HG02840 (cell line): Measurements from ENCODE around the gene CHN1.

ENCODE experiments used
- ATAC-seq: cut with Tn5 transposase; IDR thresholded peaks from one replicate; pipeline ENCODE4 v1.9.1; 2021; ENCODE audit warnings: mild to moderate bottlenecking, moderate library complexity, moderate number of reproducible peaks; ENCODE audit not compliant: unreplicated experiment, low FRiP score

CHN1 gene

DNA sequence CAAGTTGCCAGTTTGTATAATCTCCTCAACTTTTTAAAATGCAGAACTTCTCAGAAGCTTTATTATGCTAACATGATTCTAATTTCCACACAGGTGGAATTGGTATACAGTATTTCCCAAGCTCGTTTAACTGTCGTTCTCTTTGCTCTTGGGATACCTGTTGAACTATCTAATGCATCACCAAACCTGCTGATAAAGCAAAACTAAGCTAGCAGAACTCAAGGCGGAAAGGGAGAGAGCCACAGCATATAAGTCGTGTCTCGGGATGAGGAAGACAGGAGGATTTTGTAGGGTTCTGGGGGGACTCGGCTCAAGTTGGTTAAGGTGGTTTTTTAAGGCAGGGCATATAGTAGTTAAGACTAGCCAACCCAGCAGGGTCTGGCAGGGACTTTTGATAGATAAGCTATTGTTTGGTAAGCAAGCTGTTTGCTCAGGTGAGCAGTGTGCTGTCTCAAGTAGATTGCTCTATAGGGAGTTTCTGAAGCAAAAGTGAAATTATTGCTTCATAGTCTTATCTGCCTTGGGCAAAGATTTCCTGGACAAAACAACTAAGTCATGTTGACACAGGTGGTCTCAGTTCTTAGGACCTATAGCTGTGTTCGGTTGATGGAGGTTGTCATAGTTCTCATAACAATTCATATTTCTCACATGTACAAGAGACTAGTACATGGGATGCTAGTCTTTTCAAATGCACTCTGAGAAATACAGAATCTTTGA lies 212.7 kb downstream of the CHN1 start:
- no peak for ATAC-seq

DNA sequence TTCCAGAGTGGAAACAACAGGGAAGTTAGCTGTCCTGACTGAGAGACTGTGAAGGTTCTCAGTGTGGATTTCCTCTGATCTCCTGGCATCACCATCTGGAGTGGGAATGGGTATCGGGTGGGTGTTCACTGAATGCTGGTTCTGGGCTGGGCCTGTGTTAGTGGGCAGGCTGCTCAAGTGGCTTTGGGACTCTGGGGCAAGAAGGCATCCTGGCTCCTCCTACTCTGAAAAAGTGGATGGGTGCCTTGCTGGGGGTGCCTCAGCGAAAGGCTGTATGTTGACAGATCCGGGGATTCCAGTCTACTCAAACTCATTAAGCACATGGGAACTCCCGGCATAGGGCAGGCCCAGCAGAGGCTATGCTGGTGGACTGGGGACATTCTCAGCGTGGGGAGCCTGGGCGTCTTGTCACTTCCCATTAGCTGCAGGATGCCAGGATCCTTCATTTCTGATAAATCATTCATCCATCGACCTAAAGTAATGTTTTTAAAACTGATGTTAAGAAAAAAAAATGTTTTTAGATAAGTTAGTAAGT lies 213.4 kb downstream of the CHN1 start:
- ATAC-seq: no peak

DNA sequence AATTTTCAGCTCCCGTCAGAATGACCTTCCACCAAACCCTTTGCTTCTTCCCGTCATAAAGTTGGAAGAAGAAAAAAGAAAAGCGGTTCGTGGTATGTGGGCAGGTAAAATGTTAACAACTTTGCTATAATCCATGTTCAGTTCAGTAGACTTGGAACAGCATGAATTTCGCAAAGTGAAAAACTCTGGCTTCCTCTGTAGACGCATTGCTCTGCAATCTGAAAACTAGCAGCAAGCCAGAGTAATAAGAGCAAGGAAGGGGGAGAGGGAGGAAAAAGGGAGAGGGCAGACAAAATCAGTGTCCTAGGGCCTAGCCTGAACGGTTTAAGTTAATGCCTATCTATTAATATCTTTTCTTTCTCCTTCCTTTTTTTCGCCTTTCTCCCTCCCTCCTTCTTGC lies 214.2 kb downstream of the CHN1 start:
- ATAC-seq: no peak

DNA sequence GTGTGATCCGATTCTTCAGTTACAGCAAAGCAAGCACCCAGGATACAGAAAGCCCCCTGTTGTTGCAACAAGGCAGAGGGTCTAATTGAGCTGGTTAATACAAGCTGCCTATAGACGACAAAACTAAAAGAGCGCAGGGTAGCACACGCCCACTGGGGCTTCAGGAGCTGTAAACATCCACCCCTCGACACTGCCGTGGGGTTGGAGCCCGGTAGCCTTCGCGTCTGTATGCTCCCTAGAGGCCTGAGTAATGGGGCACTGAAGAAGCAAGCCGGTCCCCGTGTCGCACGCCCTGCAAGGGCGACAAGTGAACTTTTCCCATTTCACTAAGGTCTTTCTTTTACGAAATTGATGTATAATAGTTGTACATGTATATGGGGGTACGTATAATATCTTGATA lies 216.2 kb downstream of the CHN1 start:
- no peak for ATAC-seq

DNA sequence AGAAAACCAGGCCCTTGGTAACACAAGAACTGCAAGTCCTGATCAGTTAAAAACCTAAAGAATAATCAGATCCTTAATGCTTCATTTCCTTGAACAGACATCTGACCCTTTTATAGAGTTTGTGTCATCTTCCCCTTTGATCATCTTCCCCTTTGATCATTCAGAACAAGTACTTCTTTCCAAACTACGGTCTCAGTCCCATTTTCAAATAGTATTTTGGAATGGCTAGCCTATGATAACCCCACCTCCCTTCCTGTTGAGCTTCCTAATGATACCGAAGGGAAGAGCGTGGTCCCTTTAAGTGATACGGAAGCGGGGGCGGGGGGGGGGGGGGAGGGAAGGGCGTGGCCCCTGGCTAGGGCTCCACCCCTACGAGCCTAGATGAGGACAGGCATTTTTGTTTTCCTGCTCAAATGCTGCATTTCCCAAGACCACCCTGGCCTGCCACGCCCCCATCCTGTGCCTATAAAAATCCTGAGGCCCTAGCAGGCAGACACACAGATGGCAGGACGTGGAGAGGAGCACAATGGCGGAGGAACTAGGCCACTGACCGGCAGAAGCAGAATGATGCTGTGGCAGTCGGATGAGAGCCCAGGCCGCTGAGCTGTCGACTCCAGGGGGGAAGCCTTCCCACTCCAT lies 216.8 kb downstream of the CHN1 start:
- ATAC-seq: no peak

DNA sequence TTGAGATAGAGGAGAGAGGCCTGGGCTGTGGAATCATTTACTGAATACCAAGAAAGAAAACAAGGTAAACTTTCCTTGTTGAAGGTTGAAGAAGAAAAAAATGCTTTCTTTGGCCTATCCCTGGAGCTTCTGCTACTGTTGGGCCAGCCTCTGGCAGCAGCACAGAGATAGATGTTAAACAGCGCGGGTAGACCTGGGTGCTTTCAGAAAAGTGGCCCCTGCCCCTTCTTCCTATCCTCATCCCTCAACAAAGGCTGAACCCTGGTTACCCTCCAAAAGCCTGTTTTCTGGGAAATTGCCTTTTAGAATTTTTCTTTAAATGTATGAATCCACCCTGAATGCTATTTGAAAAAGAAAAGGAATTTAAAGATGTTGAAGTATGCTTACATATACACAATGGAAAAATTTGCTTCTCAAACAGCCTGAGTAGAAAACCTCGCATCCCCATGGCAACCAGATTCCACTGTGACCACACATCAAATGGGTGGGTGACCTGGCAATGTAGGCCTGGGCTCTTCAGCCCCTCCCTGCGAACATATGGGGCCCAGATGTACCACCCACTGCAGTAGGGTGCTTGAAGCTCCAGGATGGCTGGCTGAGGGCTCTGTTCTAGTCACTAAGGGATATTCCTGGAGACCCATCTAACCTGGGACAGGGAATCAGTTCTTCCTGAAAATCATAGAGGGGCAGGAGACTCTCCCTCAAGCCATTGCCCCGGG lies 217.5 kb downstream of the CHN1 start:
- no peak for ATAC-seq

DNA sequence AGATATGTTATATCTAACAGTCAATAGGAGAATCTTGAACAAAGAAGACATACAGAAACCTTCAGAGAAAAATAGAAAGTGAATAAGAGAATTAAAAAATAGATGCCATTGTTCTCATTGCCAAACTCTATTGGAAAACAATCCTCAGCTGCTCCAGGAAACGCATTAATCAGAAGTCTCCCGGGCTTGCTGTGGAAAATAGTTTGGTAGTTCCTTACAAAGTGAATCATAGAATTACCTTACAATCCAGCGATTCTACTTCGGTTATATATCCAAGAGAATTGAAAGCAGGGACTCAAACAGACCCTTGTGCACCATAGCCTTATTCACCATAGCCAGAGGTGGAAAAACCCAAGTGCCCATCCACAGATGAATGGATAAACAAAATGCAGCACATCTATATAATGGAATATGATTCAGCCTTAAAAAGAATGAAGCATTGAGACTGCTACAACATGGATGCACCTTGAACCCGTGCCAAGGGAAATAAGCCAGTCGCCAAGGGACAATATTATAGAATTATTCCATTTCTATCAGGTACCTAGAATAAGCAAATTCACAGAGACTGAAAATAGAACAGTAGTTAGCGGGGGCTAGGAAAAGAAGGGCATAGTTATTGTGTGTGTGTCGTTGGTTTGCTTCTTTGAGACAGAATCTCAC lies 219.0 kb downstream of the CHN1 start:
- no peak for ATAC-seq

DNA sequence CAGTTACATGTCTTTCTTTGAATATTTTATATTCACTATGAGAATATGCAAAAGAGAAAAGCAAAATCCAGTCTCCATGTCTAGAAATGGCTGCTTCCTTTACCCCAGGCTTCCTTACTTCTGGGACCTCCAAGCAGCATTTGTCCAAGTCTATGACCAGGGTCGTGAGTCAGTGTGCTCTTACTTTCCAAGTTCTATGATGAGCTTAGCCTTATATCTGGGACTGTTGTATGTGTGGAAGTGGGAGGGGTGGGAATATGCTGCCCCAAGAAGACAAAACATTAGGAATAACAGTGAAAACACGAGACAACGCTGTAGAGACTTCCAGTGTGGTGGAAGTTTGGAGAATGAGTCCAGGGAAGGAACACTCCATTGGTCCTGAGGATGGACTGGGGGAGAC lies 219.7 kb downstream of the CHN1 start:
- ATAC-seq: no peak

DNA sequence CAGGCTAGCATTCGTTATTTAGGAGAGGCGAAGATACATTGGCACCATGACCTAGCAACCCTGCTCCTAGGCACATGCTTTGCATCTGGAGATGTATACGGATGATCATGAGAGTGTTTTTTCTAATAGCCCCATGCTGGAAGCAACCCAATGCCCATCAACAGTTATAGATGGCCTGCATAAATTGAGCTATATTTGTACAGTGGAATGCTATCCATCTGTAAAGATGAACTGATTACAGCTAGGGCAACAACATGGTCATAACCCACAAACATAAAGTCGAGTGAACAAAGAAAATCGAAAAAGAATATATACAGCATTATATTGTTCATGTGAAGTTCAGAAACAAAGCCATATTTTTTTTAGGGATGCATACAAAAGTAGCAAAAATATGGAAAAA lies 220.3 kb downstream of the CHN1 start:
- ATAC-seq: no peak

DNA sequence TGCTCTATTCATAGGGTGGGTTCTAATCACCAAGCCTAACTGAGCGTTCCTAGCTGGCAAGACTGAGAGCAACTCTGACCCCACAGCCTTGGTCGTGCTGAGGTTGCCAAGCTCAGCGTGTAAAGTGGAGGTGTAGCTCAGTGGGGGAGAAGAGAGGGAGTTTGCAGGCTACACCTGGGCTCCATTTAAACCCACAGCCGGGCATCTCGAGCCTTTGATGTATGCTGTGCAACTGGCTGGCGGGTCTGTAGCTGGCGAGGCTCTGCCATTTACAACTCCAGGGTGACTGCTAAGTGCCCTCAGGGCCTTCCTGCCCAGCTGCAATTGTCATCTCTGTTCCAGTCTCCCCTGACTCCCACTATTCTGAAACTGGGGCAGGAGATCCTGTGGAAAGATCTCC lies 220.9 kb downstream of the CHN1 start:
- ATAC-seq: no peak

DNA sequence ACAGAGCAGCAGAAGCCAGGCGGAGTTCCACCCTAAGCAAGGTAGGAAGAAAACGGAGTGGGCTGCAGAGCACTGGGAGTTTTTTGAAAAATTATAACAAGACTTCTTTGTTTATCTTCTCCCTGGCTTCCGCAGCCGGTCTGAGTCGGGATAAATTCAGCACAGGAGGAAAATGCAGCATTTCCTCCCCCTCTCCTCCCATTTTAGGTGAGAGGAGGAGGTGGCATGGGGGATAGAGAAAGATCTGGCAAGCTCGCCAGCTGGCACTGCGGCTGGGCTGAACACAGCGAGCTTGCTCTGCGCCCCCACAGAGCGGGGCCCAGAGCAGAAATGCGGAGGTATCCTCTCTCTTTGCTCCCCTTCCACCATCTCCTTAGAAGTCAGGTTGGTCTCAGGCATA lies 223.2 kb downstream of the CHN1 start:
- ATAC-seq: no peak

DNA sequence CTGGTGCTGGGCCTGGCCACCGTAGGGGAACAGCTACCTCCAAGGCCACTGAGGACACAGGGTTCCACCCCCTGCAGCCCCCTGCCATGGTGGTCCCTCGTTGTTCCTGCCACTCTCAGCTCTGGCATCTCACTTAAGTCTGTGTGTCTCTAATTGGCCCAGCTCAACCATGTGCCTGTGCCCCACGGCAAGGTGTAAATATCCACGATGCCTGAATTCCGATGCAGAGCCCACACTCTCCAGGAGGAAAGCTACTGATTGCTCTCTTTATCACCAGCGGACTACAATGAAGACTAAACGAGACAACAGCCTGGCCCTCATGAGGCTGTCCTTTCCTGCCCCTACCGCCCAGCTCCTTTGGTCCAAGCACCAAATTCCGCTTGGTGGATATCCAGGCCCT lies 223.9 kb downstream of the CHN1 start:
- ATAC-seq: no peak

DNA sequence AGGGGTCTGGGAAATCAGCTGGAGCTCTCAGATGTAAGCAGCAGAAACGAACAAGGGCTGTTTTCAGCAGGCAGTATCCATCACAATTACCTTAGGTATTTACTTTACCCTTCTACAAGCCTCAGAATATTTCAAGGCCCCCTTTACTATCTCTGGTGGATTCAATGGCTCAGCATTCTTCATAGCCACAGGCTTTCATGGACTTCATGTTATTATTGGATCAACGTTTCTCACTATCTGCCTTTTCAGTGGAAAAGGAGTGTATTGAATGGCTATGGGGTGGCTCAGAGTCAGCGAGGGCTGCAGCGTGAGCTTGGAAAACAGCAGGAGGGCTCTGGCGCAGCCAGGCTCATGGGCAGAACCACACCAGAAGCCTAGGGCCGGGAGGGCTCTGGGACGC lies 224.3 kb downstream of the CHN1 start:
- ATAC-seq: no peak

DNA sequence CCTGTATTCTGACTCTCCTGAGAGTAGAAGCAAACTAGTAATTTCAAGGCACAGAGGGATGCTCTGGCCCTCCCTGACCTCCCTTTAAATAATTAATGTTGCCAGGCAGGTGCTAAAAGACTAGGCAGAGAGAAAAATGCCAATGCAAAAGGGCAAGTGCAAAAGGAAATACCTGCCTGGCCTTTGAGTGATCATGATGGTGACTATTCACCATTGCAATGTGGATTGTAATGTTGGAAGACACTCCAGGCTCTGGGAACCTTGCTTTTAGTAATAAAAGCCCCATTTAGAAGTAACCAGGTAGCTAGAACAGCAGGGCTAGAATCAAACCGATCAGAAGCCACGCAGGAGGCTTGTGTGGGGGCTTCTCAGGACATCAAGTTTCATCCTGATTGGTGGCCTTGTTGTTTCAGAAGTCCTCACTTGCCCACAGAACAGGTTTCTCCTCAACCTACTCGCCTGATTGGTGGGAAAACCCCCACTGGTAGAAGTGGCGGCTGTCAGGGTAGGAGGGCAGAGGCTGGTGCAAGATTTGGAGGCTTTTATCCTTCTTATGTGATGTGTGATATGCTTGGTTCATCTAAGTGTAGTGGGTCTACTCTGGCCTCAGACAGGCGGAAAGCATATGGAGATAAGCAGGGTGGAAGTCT lies 224.9 kb downstream of the CHN1 start:
- no peak for ATAC-seq

DNA sequence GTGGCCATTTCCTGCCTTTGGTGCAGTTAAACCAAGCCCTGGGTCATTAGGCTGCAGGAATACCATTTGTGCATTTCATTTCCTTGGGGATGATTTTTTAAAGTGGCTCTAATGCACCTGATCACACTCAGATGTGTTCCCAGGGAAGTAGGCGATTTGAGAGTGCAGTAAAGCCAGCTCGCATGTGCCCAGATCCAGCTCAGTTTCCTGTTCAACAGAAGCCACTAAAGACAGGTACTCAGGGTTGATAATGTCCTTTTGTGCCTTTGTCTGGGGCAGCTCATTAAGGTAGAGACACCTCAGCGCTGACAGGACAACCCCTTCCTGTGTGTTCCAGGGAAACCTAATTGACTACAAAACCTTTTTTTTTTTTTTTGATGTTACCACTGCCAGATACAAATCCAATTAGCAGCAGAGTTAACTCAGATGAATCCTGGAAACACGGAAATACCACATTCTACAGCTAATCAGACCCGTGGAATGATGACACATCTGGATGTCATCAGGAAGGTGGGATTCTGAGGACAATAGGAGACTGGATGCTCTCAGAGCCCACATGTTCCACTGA lies 225.7 kb downstream of the CHN1 start:
- no peak for ATAC-seq

DNA sequence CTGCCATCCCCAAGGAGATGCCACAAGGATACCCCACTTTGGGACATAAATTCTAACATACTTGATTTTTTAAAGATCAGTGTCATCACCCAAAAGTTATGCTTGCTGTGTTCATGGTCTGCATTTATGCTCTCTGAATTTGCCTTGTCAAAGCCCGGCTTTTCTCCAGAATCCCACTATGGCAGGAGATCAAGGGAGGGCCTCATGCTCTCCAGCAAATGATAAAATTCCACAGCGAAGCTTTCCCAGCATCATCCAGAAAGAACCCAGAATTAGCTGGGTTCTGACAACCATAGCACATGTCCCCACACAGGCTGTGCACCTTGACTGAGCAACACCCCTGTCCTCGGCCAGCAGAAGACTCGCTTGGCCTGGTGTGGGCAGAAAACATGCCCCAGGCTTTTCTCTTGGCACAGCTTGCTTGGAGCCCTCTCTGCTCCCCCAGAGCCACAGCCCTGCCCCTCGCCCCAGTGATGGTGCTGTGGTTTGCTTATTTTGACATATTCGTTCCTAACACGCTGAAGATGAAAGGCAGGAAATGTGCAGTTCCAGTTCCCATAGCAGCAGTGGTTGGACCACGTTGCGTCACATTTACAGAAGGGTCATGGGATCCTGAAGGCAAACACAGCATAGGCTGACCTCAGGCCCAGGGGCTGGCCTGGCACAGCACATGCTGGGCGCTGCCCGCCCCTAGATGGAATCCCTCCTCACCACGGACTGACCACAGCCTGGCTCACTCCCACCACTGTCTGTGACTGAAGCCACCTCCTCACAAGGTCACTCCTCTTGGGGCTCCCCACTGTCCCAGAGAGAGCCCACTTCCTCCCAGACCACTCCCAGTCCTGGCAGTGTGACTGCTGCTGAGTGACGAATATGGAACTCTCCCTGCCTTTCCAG lies 226.8 kb downstream of the CHN1 start:
- ATAC-seq: no peak

DNA sequence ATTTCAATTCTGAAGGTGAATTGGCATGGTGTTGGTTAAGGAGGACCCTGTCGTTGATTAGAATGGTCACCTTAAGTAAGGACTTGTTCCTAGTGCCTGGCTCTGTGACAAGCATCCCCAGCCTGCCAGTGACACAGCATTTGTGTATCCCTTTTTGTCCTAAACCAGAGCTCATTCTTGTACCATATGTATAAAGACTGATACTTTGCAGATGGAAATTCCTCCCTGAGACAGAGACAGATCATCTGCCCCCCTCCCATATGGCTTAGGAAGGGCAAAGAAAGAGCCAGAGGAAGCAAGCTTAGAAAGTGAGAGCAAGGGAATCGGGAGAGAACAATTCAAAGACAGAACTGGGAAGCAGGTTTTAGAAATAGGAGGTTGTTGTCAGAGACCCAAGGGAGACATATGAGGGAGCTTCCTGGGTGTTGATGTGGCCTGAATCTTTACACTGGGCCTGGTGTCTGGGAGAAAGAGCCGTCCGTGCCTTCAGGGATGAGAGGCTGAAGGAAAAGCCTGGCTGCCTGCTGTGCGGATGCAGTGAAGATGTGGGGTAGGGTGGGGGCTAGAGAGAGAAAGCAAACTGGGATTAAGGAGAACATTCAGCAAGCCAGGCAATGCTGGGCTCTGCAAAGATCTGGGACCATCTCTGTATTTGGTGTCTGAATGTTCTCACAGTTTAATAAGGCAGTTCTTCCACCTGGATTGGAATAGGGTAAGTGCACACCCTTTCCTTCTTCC lies 227.7 kb downstream of the CHN1 start:
- ATAC-seq: no peak

DNA sequence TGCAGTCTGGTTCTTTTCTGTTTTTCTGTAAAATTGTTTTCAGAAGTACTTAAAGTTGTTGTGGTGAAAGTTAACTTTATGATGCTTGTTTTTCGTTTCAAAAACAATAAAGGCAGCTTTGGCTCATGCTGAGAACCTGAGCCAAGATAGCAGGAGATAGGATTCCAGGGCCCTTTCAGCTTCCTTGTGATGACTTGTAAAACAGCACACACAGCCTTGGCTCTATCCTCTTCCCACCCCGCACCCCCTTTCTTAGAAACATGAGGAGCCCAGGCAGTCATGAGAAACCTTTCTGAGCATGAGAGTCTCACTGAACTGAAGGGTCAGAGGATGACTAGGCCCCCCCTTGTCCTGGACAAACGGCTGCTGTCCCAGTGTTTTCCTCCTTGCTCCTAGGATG lies 228.5 kb downstream of the CHN1 start:
- no peak for ATAC-seq

DNA sequence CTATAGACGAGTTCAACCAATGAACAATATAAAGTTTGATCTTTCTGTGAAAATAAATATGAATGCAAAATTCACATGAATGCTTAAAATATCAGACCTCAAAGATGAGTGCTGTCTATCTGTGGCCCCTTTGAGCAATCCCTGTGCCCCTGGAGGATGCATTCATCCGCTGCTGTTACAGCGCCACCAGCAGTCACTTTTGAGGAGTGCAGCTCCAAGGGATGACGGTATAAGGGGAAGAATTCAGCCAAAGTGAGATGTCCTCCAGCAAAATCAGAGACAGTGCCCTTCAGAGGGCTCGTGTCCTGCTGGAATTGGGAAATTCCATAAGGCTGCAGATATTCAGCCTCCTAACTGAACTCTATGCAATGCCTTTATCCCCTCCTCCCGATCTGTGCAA lies 229.0 kb downstream of the CHN1 start:
- ATAC-seq: no peak
